A172 (cell line): ENCODE measurements around the gene DCANP1. TPM values are rescaled to one million over a fixed set of nuclear protein-coding genes. Genes with fewer than 3 reads are reported as not detected.

Source experiments
- DNase-seq: peaks from one replicate; pipeline ENCODE4 v3.0.0-alpha.2; 2015; ENCODE audit warnings: low spot score
- total RNA-seq: library from RNA; depleted of rRNA; stranded (reverse); fragments of >200 nt; shearing (Covaris generic); gene quantifications from 2 replicates; pipeline ENCODE4 v1.2.3, GENCODE V29; 2014

The DCANP1 gene
- total RNA-seq, 1 experiment from 2014 or later = not detected

- DNase-seq = no peak
These were observed 33.4 kb upstream of the DCANP1 start for GRCh38 chr5:135480511-135480910.

DNA sequence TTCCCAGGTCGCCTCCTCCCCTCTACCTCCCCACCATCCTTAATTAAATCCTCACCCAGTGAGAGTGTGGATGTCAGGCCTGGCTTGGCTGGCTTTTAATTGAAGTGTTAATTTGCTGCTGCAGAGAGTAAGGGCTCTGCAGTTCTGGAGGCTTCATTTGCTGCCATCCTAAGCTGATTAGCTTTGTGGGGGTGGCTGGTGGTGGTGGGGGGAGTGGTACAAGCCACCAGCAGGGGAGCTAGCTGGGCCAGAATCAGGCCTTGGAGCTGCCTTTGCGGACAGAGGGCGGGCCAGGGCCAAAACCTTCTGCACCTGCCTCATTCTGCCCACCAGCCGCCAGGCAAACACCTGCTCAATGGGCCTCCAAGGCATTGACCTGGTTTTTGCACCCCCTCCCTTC is 31.8 kb upstream of the DCANP1 start:
- no peak for DNase-seq

GRCh38 chr5:135477613-135478066 is 30.5 kb upstream of the DCANP1 start:
- DNase-seq = no peak

GRCh38 chr5:135476615-135477581 is 29.8 kb upstream of the DCANP1 start:
- no peak for DNase-seq

- no peak for DNase-seq
These were observed 27.0 kb upstream of the DCANP1 start for GRCh38 chr5:135473956-135474670.

- no peak for DNase-seq
These were observed 25.0 kb upstream of the DCANP1 start for GRCh38 chr5:135472141-135472540.

DNA sequence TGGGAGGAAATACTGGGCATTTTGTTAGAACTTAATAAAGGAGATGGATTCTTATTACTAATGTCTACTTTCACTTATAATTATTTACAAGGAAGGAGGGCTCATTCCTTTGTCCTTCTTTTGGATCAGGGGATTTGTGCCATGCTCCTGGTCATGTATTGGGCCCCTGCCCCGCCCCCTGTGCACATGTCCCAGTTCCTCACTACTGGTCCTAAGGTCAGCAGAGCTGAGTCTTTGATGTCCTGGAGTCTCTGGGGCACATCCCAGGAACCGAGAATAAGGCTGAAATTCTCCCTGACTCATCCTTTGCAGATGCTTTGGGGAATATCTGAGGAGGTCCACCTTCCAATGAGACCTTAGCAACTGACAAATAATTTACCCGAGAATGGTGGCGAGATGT is 24.6 kb upstream of the DCANP1 start:
- no peak for DNase-seq

- no peak for DNase-seq
These were observed 22.8 kb upstream of the DCANP1 start for GRCh38 chr5:135469911-135470310.

DNA sequence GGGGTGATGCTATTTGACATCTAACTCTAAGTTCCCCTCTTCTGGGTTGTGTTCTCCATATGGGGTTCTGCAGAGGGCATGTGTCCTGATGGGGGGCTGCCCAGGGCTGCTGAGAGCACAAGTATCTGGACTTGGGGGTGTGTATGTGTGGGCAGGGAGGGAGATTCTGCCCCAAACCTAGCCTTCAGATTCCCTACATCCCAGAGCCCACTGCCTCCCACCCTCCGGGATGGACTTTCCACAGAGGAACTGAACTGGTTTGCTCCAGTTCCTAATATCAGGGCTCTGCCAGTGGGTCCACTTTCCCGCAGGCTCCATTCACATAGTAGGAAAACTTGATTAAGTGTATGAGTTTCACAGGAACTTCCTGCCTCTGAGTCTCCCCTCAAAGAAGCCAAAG is 21.4 kb upstream of the DCANP1 start:
- DNase-seq = no peak

GRCh38 chr5:135467871-135468485 is 20.8 kb upstream of the DCANP1 start:
- DNase-seq = no peak

GRCh38 chr5:135467051-135467625 is 20.0 kb upstream of the DCANP1 start:
- DNase-seq = no peak

GRCh38 chr5:135466178-135467050 is 19.3 kb upstream of the DCANP1 start:
- DNase-seq = peak; percentile 47

GRCh38 chr5:135465391-135466122 is 18.4 kb upstream of the DCANP1 start:
- DNase-seq = no peak

DNA sequence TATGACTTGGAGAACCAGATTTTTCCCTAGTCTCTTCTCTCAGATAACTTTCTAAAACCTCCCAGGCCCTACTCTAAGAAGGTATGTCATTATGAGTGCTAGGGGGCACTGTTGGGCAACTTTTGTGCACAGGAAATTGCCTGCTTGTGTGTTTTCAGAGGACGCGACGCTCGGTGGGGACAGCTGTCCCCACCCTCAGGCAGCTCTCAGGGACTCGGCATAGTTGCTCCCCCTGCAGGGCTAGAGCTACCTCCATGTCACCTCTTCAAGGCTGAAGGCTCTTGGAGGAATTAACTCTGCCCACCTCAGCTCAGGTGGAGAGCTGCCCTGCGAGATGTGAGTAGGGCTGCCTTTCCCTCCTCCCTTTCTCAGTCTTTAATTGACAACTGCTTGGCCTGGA is 15.2 kb upstream of the DCANP1 start:
- peak; percentile 67 for DNase-seq

DNA sequence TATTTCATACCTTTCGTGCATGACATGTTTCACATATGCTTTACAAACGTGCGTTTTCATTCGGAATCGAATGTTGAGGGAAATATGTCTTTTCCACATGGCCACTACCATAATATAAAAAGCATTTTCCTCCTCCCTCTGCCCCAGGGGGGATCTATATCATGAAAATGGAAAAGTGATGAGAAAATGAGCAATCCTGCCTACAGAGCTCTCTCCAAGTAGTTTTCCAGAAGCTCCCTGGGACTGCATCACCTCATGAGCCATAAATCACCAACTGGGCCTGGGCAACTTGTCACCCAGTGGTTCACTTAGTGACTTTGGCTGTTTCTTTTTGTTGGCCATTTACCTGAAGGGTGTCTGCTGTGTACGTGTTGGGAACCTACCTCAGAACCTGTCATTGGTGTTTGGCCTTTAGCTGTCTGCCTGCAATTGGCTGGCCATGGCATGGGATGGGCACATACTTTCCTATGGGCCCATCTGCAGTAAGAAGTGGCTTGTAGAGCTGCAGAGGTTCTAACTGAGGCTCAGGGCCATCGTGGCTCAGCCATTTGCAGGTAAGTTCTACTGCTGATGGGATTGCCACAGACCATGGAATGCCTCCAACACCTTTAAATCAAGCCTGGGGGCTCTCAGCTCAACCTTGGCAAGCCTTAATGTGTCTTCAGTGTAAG is 14.5 kb upstream of the DCANP1 start:
- DNase-seq = no peak

DNA sequence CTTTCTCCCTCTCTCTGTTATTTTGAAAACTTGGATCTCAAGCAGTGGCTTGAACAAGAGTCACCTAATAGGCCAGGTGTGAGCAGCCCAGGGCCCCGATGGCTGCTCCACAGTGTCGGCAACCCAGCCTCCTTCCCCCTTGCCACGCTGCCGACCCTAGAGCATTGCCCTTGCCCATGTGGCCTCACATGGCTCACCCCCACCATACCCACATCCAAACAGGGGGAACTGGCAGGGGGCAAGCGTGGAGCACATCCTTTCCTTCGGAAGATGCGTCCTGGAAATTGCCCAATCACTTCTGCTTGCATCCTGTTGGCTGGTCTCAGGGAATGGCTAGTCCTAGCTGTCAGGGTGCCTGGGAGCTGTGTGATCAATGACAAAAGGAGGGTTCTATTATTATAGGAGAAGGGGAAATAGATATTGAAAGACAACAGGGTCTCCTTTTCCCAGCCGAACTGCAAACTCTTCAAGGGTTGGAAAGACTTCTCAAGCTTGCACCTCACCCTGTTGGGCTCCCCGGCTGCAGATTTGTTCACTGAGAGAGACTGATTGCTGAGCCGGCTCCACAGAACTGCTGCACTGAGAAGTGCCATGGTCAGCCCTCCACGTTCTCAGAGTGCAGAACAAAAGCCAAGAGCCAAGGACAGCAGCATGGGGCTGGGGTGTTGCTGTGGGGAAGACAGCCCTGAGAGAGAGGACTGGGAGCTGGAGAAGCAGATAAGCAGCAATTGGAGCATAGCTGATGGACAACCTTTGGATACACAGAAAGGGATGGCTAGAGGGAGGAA is 13.3 kb upstream of the DCANP1 start:
- DNase-seq = no peak

- peak; percentile 72 for DNase-seq
These were observed 11.8 kb upstream of the DCANP1 start for GRCh38 chr5:135458921-135459331.

- no peak for DNase-seq
These were observed 11.2 kb upstream of the DCANP1 start for GRCh38 chr5:135458356-135458755.
